BE2C (cell line): ENCODE data around the gene NCDN.
A peak's percentile ranks its signal among the peaks of the same experiment; 100 is the strongest.

Experiments
- DNase-seq: peaks from one replicate; pipeline ENCODE4 v3.0.0-alpha.2; 2020
- H3K27me3 ChIP-seq: fragments of 250-450 bp; sonication (Bioruptor Pico); 2 replicates; pipeline ENCODE4 v1.5.1; 2020; ENCODE audit warnings: mild to moderate bottlenecking
- H3K36me3 ChIP-seq: fragments of 250-450 bp; sonication (Bioruptor Pico); 2 replicates; pipeline ENCODE4 v1.5.1; 2020; ENCODE audit warnings: mild to moderate bottlenecking
- H3K4me1 ChIP-seq: fragments of 250-450 bp; sonication (Bioruptor Pico); 2 replicates; pipeline ENCODE4 v1.5.1; 2020
- H3K4me3 ChIP-seq: 2 replicates; pipeline ENCODE4 v1.5.1; 2011; ENCODE audit warnings: low read depth, low read length
- H3K9me3 ChIP-seq: fragments of 250-450 bp; sonication (Bioruptor Pico); 2 replicates; pipeline ENCODE4 v1.5.1; 2020
- TF ChIP-seq, protein P1 (sequence below): IDR thresholded peaks from 2 replicates; pipeline ENCODE4 v1.5.1; 2012; ENCODE audit warnings: mild to moderate bottlenecking, low read depth, low read length

The NCDN gene

DNA sequence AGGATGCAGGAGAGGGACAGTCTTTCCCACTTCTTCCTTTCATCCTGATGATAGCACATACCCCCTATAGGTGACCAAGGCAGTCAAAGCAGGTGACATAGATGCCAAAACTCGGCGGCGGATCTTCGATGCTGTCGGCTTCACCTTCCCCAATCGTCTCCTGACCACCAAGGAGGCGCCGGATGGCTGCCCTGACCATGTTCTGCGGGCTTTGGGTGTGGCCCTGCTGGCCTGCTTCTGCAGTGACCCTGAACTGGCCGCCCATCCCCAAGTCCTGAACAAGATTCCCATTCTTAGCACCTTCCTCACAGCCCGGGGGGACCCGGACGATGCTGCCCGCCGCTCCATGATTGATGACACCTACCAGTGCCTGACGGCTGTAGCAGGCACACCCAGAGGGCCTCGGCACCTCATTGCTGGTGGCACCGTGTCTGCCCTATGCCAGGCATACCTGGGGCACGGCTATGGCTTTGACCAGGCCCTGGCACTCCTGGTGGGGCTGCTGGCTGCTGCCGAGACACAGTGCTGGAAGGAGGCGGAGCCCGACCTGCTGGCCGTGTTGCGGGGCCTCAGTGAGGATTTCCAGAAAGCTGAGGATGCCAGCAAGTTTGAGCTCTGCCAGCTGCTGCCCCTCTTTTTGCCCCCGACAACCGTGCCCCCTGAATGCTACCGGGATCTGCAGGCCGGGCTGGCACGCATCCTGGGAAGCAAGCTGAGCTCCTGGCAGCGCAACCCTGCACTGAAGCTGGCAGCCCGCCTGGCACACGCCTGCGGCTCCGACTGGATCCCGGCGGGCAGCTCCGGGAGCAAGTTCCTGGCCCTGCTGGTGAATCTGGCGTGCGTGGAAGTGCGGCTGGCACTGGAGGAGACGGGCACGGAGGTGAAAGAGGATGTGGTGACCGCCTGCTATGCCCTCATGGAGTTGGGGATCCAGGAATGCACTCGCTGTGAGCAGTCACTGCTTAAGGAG lies 2.9 kb downstream of the NCDN start:
- Histone ChIP-seq H3K4me3 (no peak overlapping the region), H3K27me3 (no peaks in the 10 kb centered on the region), H3K4me1 (no peaks in the 10 kb centered on the region), H3K36me3 (peaks cover 6% of the 10 kb centered on the region), H3K9me3 (no peaks in the 10 kb centered on the region)
- DNase-seq = no peak
- TF ChIP-seq, protein P1, sequence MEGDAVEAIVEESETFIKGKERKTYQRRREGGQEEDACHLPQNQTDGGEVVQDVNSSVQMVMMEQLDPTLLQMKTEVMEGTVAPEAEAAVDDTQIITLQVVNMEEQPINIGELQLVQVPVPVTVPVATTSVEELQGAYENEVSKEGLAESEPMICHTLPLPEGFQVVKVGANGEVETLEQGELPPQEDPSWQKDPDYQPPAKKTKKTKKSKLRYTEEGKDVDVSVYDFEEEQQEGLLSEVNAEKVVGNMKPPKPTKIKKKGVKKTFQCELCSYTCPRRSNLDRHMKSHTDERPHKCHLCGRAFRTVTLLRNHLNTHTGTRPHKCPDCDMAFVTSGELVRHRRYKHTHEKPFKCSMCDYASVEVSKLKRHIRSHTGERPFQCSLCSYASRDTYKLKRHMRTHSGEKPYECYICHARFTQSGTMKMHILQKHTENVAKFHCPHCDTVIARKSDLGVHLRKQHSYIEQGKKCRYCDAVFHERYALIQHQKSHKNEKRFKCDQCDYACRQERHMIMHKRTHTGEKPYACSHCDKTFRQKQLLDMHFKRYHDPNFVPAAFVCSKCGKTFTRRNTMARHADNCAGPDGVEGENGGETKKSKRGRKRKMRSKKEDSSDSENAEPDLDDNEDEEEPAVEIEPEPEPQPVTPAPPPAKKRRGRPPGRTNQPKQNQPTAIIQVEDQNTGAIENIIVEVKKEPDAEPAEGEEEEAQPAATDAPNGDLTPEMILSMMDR = no peak

DNA sequence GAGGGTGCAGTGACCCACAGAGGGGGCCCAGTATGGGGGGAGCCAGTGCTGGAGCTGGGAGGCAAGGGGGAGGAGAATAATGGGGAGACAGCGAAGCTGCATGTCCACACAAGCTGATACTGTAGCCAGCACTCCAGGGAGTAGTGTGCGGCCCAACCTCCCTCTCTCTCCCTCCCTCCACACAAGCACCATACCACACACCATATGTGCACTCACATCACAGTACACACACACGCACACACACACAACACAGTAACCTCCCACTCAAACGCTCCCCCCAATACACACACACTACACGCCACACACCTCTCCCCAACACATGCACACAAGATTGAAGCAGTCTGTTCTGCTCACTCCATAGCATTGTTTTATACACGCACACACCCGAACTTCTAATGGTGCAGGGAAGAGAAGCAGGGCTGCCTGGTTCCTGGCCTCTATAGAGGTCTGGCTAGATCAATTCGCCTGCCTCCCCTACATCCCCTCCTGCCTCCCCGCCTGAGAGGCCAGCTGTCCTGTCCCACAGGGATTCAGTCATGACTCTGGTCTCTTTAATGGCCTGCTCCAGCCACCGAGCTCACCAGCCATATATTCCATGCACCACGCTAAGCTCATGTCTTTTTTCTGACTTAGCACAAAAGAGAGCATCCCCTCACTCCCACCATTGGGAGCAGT lies 3.8 kb downstream of the NCDN start:
- TF ChIP-seq, protein P1 = no peak
- H3K27me3 ChIP-seq = no peaks in the 10 kb centered on the region
- no peak overlapping the region for H3K4me3 ChIP-seq
- no peak for DNase-seq
- no peaks in the 10 kb centered on the region for H3K4me1 ChIP-seq
- H3K36me3 ChIP-seq = peaks cover 6% of the 10 kb centered on the region
- no peaks in the 10 kb centered on the region for H3K9me3 ChIP-seq

DNA sequence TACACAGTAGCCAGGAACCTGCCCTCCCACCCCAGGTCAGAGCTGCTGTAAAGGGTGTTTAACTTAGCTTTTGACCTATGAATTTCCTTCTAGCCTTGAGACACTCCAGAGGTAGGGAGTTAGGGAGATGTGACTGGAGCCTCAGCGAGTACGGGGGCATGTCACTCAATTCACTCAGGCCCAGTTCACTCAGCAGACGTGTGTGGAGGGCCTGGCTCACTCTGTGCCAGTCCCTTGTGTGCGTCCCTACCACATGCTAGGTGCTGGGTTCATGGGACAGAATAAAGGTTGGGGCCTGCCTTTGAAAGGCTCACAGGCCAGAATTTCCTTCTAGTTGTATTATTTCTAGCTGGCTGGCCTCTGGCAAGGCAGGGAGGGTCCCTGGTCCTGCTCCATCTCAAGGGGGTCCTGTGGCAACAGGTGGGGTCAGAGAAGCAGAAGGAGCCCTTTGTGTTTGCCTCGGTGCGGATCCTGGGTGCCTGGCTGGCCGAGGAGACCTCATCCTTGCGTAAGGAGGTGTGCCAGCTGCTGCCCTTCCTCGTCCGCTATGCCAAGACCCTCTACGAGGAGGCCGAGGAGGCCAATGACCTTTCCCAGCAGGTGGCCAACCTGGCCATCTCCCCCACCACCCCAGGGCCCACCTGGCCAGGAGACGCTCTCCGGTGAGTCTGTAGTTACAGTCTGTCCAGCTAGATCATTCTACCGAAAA lies 4.5 kb downstream of the NCDN start:
- H3K4me1 ChIP-seq = no peaks in the 10 kb centered on the region
- H3K36me3 ChIP-seq = peaks cover 6% of the 10 kb centered on the region
- no peak for DNase-seq
- no peaks in the 10 kb centered on the region for H3K27me3 ChIP-seq
- H3K4me3 ChIP-seq = no peak overlapping the region
- TF ChIP-seq, protein P1 = no peak
- H3K9me3 ChIP-seq = no peaks in the 10 kb centered on the region

DNA sequence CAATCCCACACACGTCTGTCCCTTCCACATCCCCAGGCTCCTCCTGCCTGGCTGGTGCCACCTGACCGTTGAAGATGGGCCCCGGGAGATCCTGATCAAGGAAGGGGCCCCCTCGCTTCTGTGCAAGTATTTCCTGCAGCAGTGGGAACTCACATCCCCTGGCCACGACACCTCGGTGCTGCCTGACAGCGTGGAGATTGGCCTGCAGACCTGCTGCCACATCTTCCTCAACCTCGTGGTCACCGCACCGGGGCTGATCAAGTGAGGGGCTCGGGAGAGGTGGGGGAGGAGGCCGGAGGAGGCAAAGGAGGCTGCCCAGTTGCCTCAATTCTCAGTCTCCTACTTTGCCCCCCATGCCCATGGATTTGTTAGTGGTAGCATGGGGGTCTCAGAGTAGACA lies 5.6 kb downstream of the NCDN start:
- H3K4me3 ChIP-seq = no peak overlapping the region
- H3K36me3 ChIP-seq = peaks cover 6% of the 10 kb centered on the region
- no peaks in the 10 kb centered on the region for H3K4me1 ChIP-seq
- no peak for DNase-seq
- H3K9me3 ChIP-seq = no peaks in the 10 kb centered on the region
- no peaks in the 10 kb centered on the region for H3K27me3 ChIP-seq
- TF ChIP-seq, protein P1 = no peak

DNA sequence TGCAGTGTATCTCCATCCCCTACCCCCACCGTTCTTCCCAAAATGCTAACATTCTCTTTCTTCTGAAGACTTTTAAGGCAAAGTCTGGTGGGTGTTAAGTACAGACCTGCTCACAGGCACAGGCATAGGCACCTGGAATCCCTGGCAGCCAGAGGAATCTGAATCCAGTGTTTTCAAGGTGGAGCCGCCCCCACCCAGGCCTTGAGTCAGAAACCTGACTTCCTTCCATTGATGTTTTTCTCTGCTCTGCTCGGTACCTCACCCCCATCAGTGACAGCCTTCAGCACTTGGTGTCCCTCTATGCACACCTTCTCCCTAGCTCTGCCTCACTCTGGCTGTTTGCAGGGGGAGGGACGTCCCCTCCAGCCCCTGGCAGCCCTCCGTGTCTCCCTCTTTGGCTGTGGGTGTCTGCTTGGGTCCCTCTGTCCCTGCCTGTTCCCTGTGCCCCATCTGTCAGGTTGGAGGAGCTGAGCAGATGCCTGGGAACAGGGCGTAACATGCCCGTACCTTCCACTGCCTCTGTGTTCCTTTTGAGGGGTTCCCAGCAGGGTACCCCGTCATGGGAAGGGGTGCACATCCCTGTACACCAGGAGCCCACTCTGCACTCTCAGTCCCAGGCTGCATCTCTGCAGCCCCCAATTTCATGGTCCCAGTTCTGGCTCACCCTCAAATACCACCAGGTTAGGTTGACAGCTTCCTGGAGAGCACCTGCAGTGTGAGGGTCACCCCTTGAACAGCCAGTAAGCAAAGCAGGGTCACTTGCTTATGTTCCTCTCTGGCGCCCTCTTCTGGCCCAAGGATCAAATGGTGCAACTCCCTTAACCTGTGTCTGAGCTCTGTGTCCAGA lies 6.7 kb downstream of the NCDN start:
- no peak overlapping the region for H3K4me3 ChIP-seq
- H3K27me3 ChIP-seq = no peaks in the 10 kb centered on the region
- no peaks in the 10 kb centered on the region for H3K4me1 ChIP-seq
- H3K9me3 ChIP-seq = no peaks in the 10 kb centered on the region
- DNase-seq = peak; percentile 80
- peaks cover 6% of the 10 kb centered on the region for H3K36me3 ChIP-seq
- TF ChIP-seq, protein P1 = peak; percentile 67
